Measurements from ENCODE around the gene ZW10.

ZW10 gene

DNA sequence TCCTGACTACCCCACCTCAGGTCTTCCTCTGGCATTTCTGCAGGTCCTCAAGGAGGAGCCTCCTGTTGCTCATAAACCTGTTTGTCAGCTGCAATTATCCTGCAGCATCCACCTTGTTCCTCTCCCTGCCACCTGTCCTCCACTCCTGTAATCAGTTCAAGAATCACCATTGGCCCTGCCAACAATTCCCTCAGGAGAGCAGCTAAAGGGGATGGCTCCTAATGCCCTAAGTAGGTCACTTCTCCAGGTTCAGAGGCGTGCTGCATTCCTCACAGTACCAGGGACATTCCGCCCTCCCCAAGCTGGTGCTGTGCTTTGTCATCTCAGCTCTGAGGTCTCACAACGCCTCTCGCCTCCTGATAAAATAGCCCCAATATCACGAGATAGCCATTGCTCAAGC, 8.2 kb upstream of the ZW10 start:
- TF ChIP-seq, protein P1, sequence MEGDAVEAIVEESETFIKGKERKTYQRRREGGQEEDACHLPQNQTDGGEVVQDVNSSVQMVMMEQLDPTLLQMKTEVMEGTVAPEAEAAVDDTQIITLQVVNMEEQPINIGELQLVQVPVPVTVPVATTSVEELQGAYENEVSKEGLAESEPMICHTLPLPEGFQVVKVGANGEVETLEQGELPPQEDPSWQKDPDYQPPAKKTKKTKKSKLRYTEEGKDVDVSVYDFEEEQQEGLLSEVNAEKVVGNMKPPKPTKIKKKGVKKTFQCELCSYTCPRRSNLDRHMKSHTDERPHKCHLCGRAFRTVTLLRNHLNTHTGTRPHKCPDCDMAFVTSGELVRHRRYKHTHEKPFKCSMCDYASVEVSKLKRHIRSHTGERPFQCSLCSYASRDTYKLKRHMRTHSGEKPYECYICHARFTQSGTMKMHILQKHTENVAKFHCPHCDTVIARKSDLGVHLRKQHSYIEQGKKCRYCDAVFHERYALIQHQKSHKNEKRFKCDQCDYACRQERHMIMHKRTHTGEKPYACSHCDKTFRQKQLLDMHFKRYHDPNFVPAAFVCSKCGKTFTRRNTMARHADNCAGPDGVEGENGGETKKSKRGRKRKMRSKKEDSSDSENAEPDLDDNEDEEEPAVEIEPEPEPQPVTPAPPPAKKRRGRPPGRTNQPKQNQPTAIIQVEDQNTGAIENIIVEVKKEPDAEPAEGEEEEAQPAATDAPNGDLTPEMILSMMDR (IDR thresholded peaks at IDR 0.05; ENCODE audit: insufficient read depth, low read depth, low read length, missing control alignments): no peak
- no peak overlapping the region for H3K4me3 ChIP-seq (ENCODE audit: low read length)

DNA sequence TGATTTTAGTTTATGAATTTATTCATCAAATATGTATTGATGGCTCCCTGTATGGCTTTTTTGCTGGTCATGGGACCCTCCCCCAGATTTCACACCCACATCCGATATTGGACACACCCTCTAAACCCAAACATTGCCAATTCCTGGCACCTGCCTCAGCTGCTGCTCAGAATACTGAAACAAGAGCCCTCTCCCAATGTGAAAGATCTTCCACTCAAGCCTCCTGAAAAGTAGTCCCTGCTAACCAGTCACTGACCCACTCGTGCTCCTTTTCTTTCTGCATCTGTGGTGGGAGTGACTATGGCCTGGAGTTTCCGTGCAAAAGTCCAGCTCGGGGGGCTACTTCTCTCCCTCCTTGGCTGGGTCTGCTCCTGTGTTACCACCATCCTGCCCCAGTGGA, 6.0 kb upstream of the ZW10 start, which contains the start of gene CLDN25:
Gene CLDN25, plus strand, starts transcription at position 301 of the 400 bp plus-strand sequence. Its CDS starts 0 bp downstream, at position 301.
- DNase-seq (ENCODE audit: low read depth): no peak
- TF ChIP-seq, protein P1 (IDR thresholded peaks at IDR 0.05; ENCODE audit: insufficient read depth, low read depth, low read length, missing control alignments): no peak
- H3K4me3 ChIP-seq (ENCODE audit: low read length): no peak within 1 kb of the TSS

More for the DNA sequence above, 8.2 kb upstream of the ZW10 start:
- DNase-seq (ENCODE audit: low read depth): peak; percentile 57

DNA sequence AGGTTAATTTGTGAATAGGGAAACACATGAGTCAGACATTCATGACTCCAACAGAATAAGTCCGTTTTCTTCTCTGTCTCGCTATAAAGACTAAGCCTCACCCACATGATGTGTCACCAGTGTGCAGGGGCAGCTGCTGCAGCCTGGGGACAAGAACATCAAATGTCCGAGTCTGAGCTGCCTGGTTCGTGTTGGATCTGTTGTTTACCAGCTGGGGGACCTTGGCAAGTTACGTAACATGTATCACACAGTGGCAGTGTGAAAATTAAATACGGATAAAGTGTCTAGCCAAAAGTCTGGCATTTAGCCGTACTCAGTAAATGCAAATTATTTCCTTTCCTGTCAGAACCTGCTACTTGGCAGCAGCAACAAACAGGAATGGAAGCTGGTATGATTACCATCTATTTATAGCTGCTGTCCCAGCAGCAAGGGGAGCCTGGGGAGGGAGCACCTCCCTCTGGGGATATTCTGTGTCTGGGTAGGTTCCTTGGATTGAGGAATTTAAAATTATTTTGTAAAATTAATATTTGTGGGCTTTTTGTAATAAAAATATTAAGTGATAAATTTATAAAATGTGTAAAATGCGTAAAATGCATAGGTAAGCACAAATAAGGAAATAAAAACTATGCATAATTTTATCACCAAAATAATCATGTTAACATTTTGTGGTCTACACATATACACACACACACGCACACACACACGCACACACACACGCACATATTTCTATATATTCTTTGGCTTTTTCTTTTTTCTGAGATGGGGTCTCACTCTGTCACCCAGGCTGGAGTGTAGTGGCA, 4.8 kb upstream of the ZW10 start:
- peak overlapping the region; percentile 41 for H3K4me3 ChIP-seq (ENCODE audit: low read length)
- TF ChIP-seq, protein P1 (IDR thresholded peaks at IDR 0.05; ENCODE audit: insufficient read depth, low read depth, low read length, missing control alignments): no peak
- peak; percentile 92 for DNase-seq (ENCODE audit: low read depth)

DNA sequence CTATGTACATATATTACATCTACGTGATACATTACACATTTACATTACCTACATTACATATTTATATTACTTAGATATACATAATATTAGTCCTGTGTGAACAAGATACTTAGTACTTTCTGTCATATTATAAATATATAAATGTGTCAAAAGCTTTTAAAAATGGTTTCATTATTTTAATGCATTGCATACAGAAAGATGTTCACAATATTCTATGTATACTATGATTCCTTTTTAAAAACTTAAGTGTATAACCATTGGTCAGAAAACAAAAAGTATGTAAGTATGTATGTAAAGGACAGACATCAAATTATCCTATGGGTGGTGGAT, 647 bp upstream of the ZW10 start:
- no peak for DNase-seq (ENCODE audit: low read depth)
- TF ChIP-seq, protein P1 (IDR thresholded peaks at IDR 0.05; ENCODE audit: insufficient read depth, low read depth, low read length, missing control alignments): no peak

DNA sequence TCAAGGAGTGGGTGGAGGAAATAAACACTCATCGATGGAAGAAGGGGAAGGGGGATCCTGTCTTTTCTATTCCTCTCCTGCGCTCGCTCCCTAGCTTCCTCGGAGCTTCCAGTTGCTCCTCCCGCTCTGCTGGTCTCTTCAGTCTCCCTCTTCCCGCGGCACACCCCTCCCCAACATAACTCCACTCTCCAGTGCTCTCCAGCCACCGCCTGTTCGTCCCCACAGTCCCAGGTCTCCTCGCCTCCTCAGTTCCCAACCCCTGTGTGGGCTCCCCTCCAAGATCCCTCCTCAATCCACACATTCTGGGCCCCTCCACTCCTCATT, 438 bp downstream of the ZW10 start:
- TF ChIP-seq, protein P1 (IDR thresholded peaks at IDR 0.05; ENCODE audit: insufficient read depth, low read depth, low read length, missing control alignments): no peak
- DNase-seq (ENCODE audit: low read depth): peak; percentile 41
- peak overlapping the region; percentile 86 for H3K4me3 ChIP-seq (ENCODE audit: low read length)

More for the DNA sequence above, 647 bp upstream of the ZW10 start:
- H3K4me3 ChIP-seq (ENCODE audit: low read length): peak overlapping the region; percentile 86

DNA sequence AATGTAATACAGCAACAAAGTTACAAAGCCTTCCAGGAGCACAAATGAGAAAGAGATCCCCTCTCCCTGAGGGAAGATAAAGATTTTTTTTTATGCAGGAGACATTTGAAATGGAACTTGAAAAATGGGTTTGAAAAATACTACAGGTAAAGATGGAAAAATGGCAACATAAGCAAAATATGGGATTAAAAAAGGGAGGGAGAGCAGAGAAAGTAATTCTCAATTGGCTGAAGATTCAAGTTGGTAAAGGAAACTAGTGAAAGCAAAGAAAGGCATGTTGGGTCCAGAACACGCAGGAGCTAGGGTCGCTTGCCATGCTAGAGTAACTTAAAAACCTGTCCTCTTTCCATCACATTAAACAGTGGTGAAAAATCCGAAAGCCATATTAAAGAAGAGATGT, 1.5 kb downstream of the ZW10 start:
- H3K4me3 ChIP-seq (ENCODE audit: low read length): peak overlapping the region; percentile 86
- no peak for DNase-seq (ENCODE audit: low read depth)
- TF ChIP-seq, protein P1 (IDR thresholded peaks at IDR 0.05; ENCODE audit: insufficient read depth, low read depth, low read length, missing control alignments): no peak
